ENCODE results near the gene TMPRSS7.

DNA sequence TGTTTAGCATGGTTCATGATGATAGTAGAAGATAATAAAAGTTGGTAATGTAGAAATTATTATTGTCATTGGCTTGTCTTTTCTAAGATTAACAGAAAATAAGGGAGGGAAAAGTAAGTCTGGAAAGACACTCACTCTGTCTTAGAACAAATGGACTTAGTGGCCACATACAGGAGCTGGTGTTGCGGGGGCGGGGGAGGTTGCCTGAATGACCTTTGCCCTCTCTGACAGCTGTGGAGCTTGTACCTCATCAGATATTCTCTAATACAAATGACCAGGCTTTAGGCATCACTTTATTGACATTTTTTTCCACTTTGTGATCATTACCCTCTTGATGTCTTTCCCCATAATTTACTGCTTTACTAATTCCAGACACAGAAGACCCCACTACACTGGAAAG, 29.9 kb upstream of the TMPRSS7 start:
- TF ChIP-seq POLR2AphosphoS5 (IDR thresholded peaks at IDR 0.05; ENCODE audit: low read depth, low read length): no peak
- TF ChIP-seq, protein P1, sequence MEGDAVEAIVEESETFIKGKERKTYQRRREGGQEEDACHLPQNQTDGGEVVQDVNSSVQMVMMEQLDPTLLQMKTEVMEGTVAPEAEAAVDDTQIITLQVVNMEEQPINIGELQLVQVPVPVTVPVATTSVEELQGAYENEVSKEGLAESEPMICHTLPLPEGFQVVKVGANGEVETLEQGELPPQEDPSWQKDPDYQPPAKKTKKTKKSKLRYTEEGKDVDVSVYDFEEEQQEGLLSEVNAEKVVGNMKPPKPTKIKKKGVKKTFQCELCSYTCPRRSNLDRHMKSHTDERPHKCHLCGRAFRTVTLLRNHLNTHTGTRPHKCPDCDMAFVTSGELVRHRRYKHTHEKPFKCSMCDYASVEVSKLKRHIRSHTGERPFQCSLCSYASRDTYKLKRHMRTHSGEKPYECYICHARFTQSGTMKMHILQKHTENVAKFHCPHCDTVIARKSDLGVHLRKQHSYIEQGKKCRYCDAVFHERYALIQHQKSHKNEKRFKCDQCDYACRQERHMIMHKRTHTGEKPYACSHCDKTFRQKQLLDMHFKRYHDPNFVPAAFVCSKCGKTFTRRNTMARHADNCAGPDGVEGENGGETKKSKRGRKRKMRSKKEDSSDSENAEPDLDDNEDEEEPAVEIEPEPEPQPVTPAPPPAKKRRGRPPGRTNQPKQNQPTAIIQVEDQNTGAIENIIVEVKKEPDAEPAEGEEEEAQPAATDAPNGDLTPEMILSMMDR (IDR thresholded peaks at IDR 0.05): no peak
- TF ChIP-seq, protein P2, sequence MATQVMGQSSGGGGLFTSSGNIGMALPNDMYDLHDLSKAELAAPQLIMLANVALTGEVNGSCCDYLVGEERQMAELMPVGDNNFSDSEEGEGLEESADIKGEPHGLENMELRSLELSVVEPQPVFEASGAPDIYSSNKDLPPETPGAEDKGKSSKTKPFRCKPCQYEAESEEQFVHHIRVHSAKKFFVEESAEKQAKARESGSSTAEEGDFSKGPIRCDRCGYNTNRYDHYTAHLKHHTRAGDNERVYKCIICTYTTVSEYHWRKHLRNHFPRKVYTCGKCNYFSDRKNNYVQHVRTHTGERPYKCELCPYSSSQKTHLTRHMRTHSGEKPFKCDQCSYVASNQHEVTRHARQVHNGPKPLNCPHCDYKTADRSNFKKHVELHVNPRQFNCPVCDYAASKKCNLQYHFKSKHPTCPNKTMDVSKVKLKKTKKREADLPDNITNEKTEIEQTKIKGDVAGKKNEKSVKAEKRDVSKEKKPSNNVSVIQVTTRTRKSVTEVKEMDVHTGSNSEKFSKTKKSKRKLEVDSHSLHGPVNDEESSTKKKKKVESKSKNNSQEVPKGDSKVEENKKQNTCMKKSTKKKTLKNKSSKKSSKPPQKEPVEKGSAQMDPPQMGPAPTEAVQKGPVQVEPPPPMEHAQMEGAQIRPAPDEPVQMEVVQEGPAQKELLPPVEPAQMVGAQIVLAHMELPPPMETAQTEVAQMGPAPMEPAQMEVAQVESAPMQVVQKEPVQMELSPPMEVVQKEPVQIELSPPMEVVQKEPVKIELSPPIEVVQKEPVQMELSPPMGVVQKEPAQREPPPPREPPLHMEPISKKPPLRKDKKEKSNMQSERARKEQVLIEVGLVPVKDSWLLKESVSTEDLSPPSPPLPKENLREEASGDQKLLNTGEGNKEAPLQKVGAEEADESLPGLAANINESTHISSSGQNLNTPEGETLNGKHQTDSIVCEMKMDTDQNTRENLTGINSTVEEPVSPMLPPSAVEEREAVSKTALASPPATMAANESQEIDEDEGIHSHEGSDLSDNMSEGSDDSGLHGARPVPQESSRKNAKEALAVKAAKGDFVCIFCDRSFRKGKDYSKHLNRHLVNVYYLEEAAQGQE (IDR thresholded peaks at IDR 0.05; ENCODE audit: insufficient read depth in 1 of 2, low read depth in 2 of 2, low read length in 1 of 2): no peak
